Psoas muscle (tissue), 8 donors: Measurements from ENCODE around the gene TCTA. TPM values are rescaled to one million over a fixed set of nuclear protein-coding genes. Genes with fewer than 3 reads are reported as not detected.
A peak's percentile ranks its signal among the peaks of the same experiment; 100 is the strongest.

Experiments
- ATAC-seq, 4 donors: fragments of 200-7000 bp; cut with Tn5 transposase; one replicate each; pipeline ENCODE4 v1.9.1; 2020; ENCODE audit warnings: moderate library complexity in 3 of 4, mild to moderate bottlenecking in 2 of 4
- DNase-seq, 2 donors: peaks; one replicate each; pipeline ENCODE4 v3.0.0-alpha.2; 2020
- H3K27ac ChIP-seq: fragments of 200-600 bp; one replicate; pipeline ENCODE4 v1.8.0; 2022
- H3K27me3 ChIP-seq, 3 donors: fragments of 200-600 bp in 1 of 3; one replicate each; pipeline versions ENCODE4 v1.6.1 to v1.8.0; 2013 to 2022; ENCODE audit warnings: low read length in 2 of 3, mild to moderate bottlenecking in 2 of 3, moderate library complexity in 1 of 3; ENCODE audit not compliant: insufficient read depth in 3 of 3
- H3K36me3 ChIP-seq, 2 donors: fragments of 200-600 bp in 1 of 2; one replicate each; pipeline versions ENCODE4 v1.6.1 to v1.8.0; 2013 to 2022; ENCODE audit warnings: low read depth in 1 of 2, mild to moderate bottlenecking in 1 of 2, moderate library complexity in 1 of 2; ENCODE audit not compliant: insufficient read depth in 1 of 2
- H3K4me1 ChIP-seq: fragments of 200-600 bp; one replicate; pipeline ENCODE4 v1.8.0; 2022
- H3K4me3 ChIP-seq: fragments of 200-600 bp; one replicate; pipeline ENCODE4 v1.8.0; 2022; ENCODE audit warnings: mild to moderate bottlenecking
- H3K9me3 ChIP-seq: fragments of 200-600 bp; one replicate; pipeline ENCODE4 v1.8.0; 2022
- WGBS, 3 donors: extraction: QIAGEN DNeasy Blood & Tissue Kit; methylation state at CpG; one replicate each; pipeline versions ENCODE4 v1.1.6 to v1.1.7; 2013; 5-methylcytosine and 5-hydroxymethylcytosine counted together
- intact Hi-C, 2 donors: fragments of 100-400 bp; cut with DNase I; formaldehyde crosslinking; loops; one replicate each; pipeline versions ENCODE4 v1.11.0 to v1.14.2; 2022
- polyA plus RNA-seq, 3 donors: library from polyadenylated mRNA; stranded (reverse); fragments of 200-250 nt; gene quantifications; one replicate each; pipeline ENCODE4 v1.2.3, GENCODE V29; 2013
- total RNA-seq, 4 donors: library from RNA; stranded (reverse); fragmentation: NEBNext Ultra II Directional in 2 of 4; extraction: Animal tissue kit (Norgen Biotek cat#: 25700) in 2 of 4; gene quantifications; one replicate each; pipeline versions ENCODE4 v1.2.1 to v1.2.4, GENCODE V29; 2021 to 2023
- TF ChIP-seq, protein P1 (sequence below): fragments of 200-600 bp; IDR thresholded peaks from one replicate; pipeline ENCODE4 v1.8.0; 2022; ENCODE audit warnings: antibody characterized with exemption
- donor health status: healthy with polysubstance abuse.
- donor health status: DM: no; HTN: no; CAD: no; lungs with moderate emphysema.
- donor health status: Bipolar disorder and iron deficiency.
- donor health status: healthy.
- donor health status: DM: yes; HTN: yes; CAD: no.
- donor health status: DM: no; HTN: no; CAD: no.
- donor health status: DM: no; HTN: no; CAD: no.
- donor health status: DM: yes; HTN: yes; CAD: no.

TCTA gene
- total and polyA plus RNA-seq, 7 donors, result 11.4 to 46.1 (median 18.1) TPM

DNA sequence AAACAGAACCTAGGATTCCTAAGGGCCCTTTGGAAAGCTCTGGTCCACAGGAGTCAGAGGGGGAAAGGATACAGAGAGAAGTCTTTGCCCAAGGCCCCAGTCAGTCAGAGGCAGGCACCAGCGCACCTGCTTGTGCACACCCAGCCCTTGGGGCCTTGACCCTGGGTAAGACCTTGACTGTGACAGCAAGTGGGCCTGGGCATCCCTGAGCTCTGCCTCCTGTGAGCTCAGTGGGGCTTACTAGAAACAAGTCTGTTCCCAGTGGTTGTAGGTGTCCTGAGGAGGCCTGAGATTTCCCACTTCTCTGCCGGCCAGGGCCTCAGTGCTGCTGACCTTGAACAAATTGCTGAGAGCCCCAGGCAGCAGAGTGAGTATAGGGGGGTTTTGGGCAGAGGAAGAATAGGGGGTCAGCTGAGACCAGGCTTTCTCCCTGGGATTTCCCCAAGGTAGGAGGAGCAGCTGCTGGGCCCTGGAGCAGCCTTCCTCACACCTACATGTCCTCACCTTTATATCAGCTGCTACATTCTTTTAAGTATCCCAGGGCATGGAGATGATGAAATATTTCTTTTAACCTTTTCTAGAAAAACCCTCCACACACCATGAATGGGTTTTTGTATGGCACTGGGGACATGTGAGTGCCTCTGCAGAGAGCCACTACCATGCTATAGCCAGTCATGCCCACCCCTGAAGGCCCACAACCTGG lies 48.1 kb downstream of the TCTA start:
- DNase-seq (peak in 1 of 2 donors; percentile 42), ATAC-seq (no peak)
- intact Hi-C loops, result no loop called here
- WGBS, 3 donors, result 69 to 79% (median 70%) methylated on average over 2 of the region's 2 CpGs
- no peaks in the 10 kb centered on the region for H3K9me3 ChIP-seq
- H3K27me3 ChIP-seq, result no peaks in the 10 kb centered on the region
- TF ChIP-seq, protein P1, sequence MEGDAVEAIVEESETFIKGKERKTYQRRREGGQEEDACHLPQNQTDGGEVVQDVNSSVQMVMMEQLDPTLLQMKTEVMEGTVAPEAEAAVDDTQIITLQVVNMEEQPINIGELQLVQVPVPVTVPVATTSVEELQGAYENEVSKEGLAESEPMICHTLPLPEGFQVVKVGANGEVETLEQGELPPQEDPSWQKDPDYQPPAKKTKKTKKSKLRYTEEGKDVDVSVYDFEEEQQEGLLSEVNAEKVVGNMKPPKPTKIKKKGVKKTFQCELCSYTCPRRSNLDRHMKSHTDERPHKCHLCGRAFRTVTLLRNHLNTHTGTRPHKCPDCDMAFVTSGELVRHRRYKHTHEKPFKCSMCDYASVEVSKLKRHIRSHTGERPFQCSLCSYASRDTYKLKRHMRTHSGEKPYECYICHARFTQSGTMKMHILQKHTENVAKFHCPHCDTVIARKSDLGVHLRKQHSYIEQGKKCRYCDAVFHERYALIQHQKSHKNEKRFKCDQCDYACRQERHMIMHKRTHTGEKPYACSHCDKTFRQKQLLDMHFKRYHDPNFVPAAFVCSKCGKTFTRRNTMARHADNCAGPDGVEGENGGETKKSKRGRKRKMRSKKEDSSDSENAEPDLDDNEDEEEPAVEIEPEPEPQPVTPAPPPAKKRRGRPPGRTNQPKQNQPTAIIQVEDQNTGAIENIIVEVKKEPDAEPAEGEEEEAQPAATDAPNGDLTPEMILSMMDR, result no peak
- H3K27ac ChIP-seq, result no peak overlapping the region
- H3K4me3 ChIP-seq, result no peak overlapping the region
- H3K36me3 ChIP-seq, result no peaks in the 10 kb centered on the region
- H3K4me1 ChIP-seq, result peaks cover 13% of the 10 kb centered on the region

DNA sequence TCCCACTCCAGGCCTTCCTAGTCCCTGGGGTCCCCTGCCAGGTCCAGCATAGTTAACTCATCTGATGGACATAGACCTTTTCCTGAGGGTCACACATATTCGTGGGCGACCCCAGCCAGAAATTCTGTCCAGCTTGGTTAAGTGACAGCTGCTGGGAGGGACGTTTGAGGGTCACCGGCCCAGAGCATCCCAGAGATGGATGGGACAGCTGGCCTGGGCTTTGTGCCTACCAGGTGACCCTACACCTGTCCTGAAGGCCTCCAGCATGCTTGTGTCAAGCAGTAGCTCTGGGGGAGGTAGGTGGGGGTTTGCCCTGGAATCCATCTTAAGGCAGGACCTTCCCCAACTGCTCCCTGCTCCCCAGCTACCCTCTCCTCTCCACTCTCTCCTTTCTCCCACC lies 48.7 kb downstream of the TCTA start:
- WGBS, 3 donors, result 49 to 56% (median 56%) methylated on average over 4 of the region's 4 CpGs
- no peak for DNase-seq
- no peaks in the 10 kb centered on the region for H3K9me3 ChIP-seq
- no peak overlapping the region for H3K4me3 ChIP-seq
- H3K36me3 ChIP-seq, result no peaks in the 10 kb centered on the region
- peaks cover 13% of the 10 kb centered on the region for H3K4me1 ChIP-seq
- TF ChIP-seq, protein P1, result no peak
- no peak overlapping the region for H3K27ac ChIP-seq
- intact Hi-C loops, result no loop called here
- no peaks in the 10 kb centered on the region for H3K27me3 ChIP-seq
- no peak for ATAC-seq

DNA sequence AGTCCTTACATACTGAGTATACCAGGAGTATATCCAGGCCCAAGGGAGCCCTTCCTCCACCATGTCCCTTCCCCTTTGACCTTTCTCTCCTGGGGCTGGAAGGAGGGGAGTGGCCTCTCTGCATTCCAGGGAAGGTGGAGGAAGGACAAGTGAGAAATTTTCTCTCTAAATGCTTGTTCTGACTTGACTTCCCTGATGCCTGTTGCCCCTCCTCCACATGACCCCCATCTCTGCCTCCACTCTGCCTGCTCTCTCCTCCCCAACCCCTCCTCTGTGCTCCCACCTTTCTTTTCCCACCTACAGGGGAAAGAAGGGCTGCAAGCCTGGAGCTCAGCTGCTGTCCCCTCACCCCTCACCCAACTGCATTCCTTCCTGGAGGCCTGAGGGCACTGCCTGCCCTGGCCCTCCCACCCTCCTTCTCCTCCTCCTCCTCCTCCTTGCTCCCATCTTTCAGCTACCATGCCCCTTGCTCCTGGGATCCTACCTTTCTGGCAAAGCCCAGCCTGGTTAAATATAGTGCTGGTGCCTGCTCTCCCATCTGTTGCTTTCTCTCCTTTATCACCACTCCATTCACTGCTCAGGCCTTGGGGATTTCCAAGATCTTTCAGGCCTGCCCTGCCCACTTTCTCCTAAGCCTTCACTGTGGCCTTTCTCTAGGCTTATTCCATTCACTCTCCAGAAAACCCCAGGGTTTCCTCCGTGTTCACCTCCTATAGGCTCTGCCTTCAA lies 49.4 kb downstream of the TCTA start:
- Histone ChIP-seq H3K36me3 (no peaks in the 10 kb centered on the region), H3K9me3 (no peaks in the 10 kb centered on the region), H3K4me1 (peaks cover 9% of the 10 kb centered on the region), H3K4me3 (no peak overlapping the region), H3K27ac (peak overlapping the region; percentile 66), H3K27me3 (no peaks in the 10 kb centered on the region)
- WGBS, 3 donors, result 9 to 29% (median 24%) methylated on average over 1 of the region's 1 CpG
- intact Hi-C loops, result no loop called here
- DNase-seq (peak in 1 of 2 donors; percentile 28), ATAC-seq (peak in 2 of 4 donors; percentile 44 to 63)
- TF ChIP-seq, protein P1, result no peak

DNA sequence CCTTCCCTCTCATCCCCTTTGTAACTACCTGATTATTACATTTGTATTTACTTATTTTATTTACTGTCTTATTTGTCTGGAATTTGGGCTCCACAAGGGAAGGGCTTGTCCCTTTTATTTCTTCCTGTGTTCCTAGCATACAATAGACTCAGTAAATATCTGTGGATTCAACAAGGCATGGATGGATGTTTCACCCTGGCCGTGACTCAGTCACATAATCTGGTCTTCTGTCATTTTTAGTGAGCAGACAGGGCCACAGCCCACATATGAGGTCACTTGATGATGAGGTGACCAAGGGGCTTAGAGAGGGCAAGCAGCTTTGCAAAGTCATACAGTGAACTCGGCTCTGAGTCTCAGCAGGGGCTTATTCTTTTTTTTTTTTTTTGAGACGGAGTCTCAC lies 50.0 kb downstream of the TCTA start:
- H3K27ac ChIP-seq, result peak overlapping the region; percentile 66
- ATAC-seq (no peak), DNase-seq (no peak)
- no peak overlapping the region for H3K4me3 ChIP-seq
- no peaks in the 10 kb centered on the region for H3K9me3 ChIP-seq
- peaks cover 9% of the 10 kb centered on the region for H3K4me1 ChIP-seq
- intact Hi-C loops, result no loop called here
- no peaks in the 10 kb centered on the region for H3K36me3 ChIP-seq
- TF ChIP-seq, protein P1, result no peak
- no peaks in the 10 kb centered on the region for H3K27me3 ChIP-seq
- WGBS, 3 donors, result 47 to 73% (median 59%) methylated on average over 3 of the region's 3 CpGs
